PC-3 (cell line): ENCODE measurements around the gene SLC25A52. TPM values are rescaled to one million over a fixed set of nuclear protein-coding genes. Genes with fewer than 3 reads are reported as not detected.

ENCODE experiments used
- ATAC-seq: fragments of 200-7000 bp; cut with Tn5 transposase; 2 replicates; pipeline ENCODE4 v1.9.1; 2020; ENCODE audit warnings: mild to moderate bottlenecking, moderate library complexity
- BruUV-seq: library from RNA; stranded (reverse); fragments of 400-500 nt; replicated peaks from 2 replicates; lab custom pipeline; 2021; lab: Mats Ljungman, UMichigan
- CTCF ChIA-PET: fragments of 300-600 bp; sonication (Branson Sonifier 250); formaldehyde crosslinking; loops from one replicate; lab custom pipeline; 2022; ENCODE audit warnings: antibody characterized with exemption; lab: Charles Lee
- POLR2A ChIA-PET: fragments of 300-600 bp; sonication (Branson Sonifier 250); formaldehyde crosslinking; loops from one replicate; lab custom pipeline; 2022; ENCODE audit warnings: antibody characterized with exemption; ENCODE audit not compliant: unreplicated experiment; lab: Charles Lee
- DNase-seq: peaks from one replicate; pipeline ENCODE4 v3.0.0-alpha.2; 2015
- H2AFZ ChIP-seq: fragments of 300-600 bp; sonication (generic); 2 replicates; pipeline ENCODE4 v1.6.0; 2016; ENCODE audit warnings: antibody characterized with exemption, low read length
- H3F3A ChIP-seq: fragments of 300-600 bp; sonication (generic); one replicate; pipeline ENCODE4 v1.6.0; 2017; ENCODE audit warnings: antibody characterized with exemption, low read length, control low read depth, mild to moderate bottlenecking; ENCODE audit not compliant: unreplicated experiment
- H3K27ac ChIP-seq: fragments of 300-600 bp; sonication (generic); 2 replicates; pipeline ENCODE4 v1.5.1; 2016; ENCODE audit warnings: mild to moderate bottlenecking, low read length
- H3K27me3 ChIP-seq: fragments of 300-600 bp; sonication (generic); 2 replicates; pipeline ENCODE4 v1.6.1; 2016; ENCODE audit warnings: low read length, mixed read lengths
- H3K36me3 ChIP-seq: fragments of 300-600 bp; sonication (generic); 2 replicates; pipeline ENCODE4 v1.6.1; 2016; ENCODE audit warnings: low read depth, mixed run types, low read length, mixed read lengths
- H3K4me1 ChIP-seq: fragments of 300-600 bp; sonication (generic); 2 replicates; pipeline ENCODE4 v1.5.1; 2016; ENCODE audit warnings: low read length; ENCODE audit not compliant: insufficient read depth
- H3K4me2 ChIP-seq: fragments of 300-600 bp; sonication (generic); 2 replicates; pipeline ENCODE4 v1.6.0; 2016; ENCODE audit warnings: low read length
- H3K4me3 ChIP-seq: fragments of 300-600 bp; sonication (generic); 2 replicates; pipeline ENCODE4 v1.5.1; 2016; ENCODE audit warnings: mild to moderate bottlenecking, low read length, mixed read lengths
- H3K79me2 ChIP-seq: fragments of 300-600 bp; sonication (generic); 2 replicates; pipeline ENCODE4 v1.6.1; 2017; ENCODE audit warnings: low read length, mixed read lengths
- H3K9ac ChIP-seq: fragments of 300-600 bp; sonication (generic); 2 replicates; pipeline ENCODE4 v1.6.0; 2016; ENCODE audit warnings: mild to moderate bottlenecking, low read length
- H3K9me2 ChIP-seq: fragments of 300-600 bp; sonication (generic); replicated peaks from 2 replicates; pipeline ENCODE4 v1.6.1; 2016; ENCODE audit warnings: mixed run types, low read length, mixed read lengths
- H3K9me3 ChIP-seq: fragments of 300-600 bp; sonication (generic); 2 replicates; pipeline ENCODE4 v1.6.1; 2016; ENCODE audit warnings: low read length, mixed read lengths
- H4K20me1 ChIP-seq: fragments of 300-600 bp; sonication (generic); 2 replicates; pipeline ENCODE4 v1.6.1; 2016; ENCODE audit warnings: low read length, mixed read lengths
- EZH2 ChIP-seq: fragments of 300-600 bp; sonication (generic); IDR thresholded peaks from one replicate; pipeline ENCODE4 v1.6.1; 2017; ENCODE audit warnings: antibody characterized with exemption, mild to moderate bottlenecking, low read length; ENCODE audit not compliant: unreplicated experiment
- EZH2phosphoT487 ChIP-seq: fragments of 300-600 bp; sonication (generic); IDR thresholded peaks from 2 replicates; pipeline ENCODE4 v1.6.1; 2018; ENCODE audit warnings: mild to moderate bottlenecking, antibody characterized with exemption, low read length, borderline replicate concordance
- intact Hi-C: fragments of 100-400 bp; cut with micrococcal nuclease; formaldehyde crosslinking; loops from 2 replicates; pipeline ENCODE4 v1.9.0; 2023
- total RNA-seq: library from RNA; depleted of rRNA; stranded (reverse); fragments of >200 nt; gene quantifications from 2 replicates; pipeline ENCODE4 v1.2.3, GENCODE V29; 2014
- TF ChIP-seq, protein P1 (sequence below): fragments of 300-600 bp; sonication (generic); conservative IDR thresholded peaks from 2 replicates; pipeline ENCODE4 v1.5.1; 2017; ENCODE audit warnings: antibody characterized with exemption, low read depth, mild to moderate bottlenecking, low read length

Gene SLC25A52
- total RNA-seq, 1 experiment from 2014 or later: not detected

DNA sequence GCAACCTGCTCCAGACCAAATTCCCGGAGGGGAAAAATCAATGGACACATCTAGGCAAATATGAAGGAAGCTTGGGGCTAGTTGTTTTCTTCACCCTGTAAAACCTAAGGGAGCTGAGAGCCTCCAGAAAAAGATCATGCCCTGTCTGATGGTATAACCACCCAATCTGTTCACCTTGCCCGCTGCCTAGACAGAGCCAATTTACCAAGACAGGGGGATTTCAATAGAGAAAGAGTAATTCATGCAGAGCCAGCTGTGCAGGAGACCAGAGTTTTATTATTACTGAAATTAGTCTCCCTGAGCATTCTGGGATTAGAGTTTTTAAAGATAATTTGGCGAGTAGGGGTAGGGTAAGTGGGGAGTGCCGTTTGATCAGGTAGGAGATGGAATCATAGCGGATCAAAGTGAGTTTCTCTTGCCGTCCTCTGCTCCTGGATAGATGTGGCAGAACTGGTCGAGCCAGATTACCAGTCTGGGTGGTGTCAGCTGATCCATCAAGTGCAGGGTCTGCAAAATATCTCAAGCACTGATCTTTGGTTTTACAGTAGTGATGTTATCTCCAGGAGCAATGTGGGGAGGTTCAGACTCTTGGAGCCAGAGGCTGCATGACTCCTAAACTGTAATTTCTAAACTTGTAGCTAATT, 41.2 kb downstream of the SLC25A52 start:
- ATAC-seq: no peak
- no peak overlapping the region for H3K4me2 ChIP-seq
- no peaks in the 10 kb centered on the region for H3F3A ChIP-seq
- H4K20me1 ChIP-seq: no peaks in the 10 kb centered on the region
- no peak overlapping the region for H3K27ac ChIP-seq
- no peaks in the 10 kb centered on the region for H3K9me3 ChIP-seq
- TF ChIP-seq EZH2: no peak
- TF ChIP-seq, protein P1, sequence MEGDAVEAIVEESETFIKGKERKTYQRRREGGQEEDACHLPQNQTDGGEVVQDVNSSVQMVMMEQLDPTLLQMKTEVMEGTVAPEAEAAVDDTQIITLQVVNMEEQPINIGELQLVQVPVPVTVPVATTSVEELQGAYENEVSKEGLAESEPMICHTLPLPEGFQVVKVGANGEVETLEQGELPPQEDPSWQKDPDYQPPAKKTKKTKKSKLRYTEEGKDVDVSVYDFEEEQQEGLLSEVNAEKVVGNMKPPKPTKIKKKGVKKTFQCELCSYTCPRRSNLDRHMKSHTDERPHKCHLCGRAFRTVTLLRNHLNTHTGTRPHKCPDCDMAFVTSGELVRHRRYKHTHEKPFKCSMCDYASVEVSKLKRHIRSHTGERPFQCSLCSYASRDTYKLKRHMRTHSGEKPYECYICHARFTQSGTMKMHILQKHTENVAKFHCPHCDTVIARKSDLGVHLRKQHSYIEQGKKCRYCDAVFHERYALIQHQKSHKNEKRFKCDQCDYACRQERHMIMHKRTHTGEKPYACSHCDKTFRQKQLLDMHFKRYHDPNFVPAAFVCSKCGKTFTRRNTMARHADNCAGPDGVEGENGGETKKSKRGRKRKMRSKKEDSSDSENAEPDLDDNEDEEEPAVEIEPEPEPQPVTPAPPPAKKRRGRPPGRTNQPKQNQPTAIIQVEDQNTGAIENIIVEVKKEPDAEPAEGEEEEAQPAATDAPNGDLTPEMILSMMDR: no peak
- no peak for TF ChIP-seq EZH2phosphoT487
- CTCF ChIA-PET: no interaction called here
- H2AFZ ChIP-seq: no peak overlapping the region
- H3K79me2 ChIP-seq: no peaks in the 10 kb centered on the region
- POLR2A ChIA-PET: no interaction called here
- no TSS peak for BruUV-seq
- intact Hi-C loops: loop anchor here (5.0 kb wide), 1 partner anchor 72 kb away; no protein-coding TSS in a partner anchor
- DNase-seq: no peak
- H3K4me1 ChIP-seq: no peaks in the 10 kb centered on the region
- no peaks in the 10 kb centered on the region; the same call in 1 of the 2 replicates for H3K36me3 ChIP-seq
- H3K9ac ChIP-seq: no peak overlapping the region
- no peaks in the 10 kb centered on the region for H3K9me2 ChIP-seq
- no peak overlapping the region for H3K4me3 ChIP-seq
- no peaks in the 10 kb centered on the region for H3K27me3 ChIP-seq

DNA sequence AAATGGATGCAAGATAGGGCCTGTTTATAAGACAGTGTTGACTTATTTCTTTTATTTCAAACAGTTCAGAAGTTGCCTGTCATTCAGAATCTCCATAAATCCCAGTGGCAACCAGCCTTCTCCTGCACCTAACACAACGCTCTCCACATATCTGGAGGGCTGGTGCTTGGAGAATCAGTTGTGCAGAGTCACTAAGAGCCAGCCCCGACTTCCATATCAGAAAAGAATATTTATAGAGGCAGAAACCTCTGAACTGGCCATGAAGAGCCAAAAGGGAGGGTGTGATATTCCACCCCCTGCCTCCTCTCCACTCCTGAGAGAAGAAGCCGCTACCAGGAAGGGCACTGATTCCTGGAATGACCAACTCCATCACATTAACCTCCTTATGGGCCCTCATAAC, 42.3 kb downstream of the SLC25A52 start:
- TF ChIP-seq, protein P1: no peak
- TF ChIP-seq EZH2 (no peak), EZH2phosphoT487 (no peak)
- Histone ChIP-seq H3K4me3 (no peak overlapping the region), H3K9me3 (no peaks in the 10 kb centered on the region), H3K79me2 (no peaks in the 10 kb centered on the region), H3K27ac (no peak overlapping the region), H3K9me2 (no peaks in the 10 kb centered on the region), H3K4me1 (no peaks in the 10 kb centered on the region), H2AFZ (no peak overlapping the region), H3F3A (no peaks in the 10 kb centered on the region), H3K36me3 (no peaks in the 10 kb centered on the region; the same call in 1 of the 2 replicates), H3K9ac (no peak overlapping the region), H3K4me2 (no peak overlapping the region), H4K20me1 (no peaks in the 10 kb centered on the region), H3K27me3 (no peaks in the 10 kb centered on the region)
- ATAC-seq: no peak
- intact Hi-C loops: no loop called here
- BruUV-seq: no TSS peak
- ChIA-PET POLR2A (no interaction called here), CTCF (no interaction called here)
- no peak for DNase-seq

DNA sequence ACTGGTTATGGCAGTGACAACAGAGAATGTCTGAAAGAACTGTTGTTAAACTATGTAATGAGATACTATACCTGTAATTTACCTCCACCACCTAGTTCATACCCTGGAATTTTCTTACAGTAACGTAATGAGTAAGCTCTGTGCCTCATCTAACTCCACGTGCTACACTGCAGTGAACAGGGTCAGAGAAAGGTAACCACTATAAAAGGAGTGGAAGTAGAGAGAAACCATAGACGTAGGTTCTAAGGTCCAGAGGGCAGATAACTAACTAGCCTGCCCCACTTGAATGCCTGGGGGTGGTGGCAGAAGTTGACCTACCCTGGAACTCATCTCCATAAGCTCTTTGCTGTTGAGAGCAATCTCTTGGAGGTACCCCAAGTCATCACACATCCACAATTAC, 44.3 kb downstream of the SLC25A52 start:
- ChIA-PET POLR2A (no interaction called here), CTCF (no interaction called here)
- TF ChIP-seq, protein P1: no peak
- TF ChIP-seq EZH2: no peak
- no peak for TF ChIP-seq EZH2phosphoT487
- H3F3A ChIP-seq: no peaks in the 10 kb centered on the region
- no peak overlapping the region for H2AFZ ChIP-seq
- no peak overlapping the region for H3K4me2 ChIP-seq
- intact Hi-C loops: no loop called here
- H3K9me3 ChIP-seq: no peaks in the 10 kb centered on the region
- no peaks in the 10 kb centered on the region for H4K20me1 ChIP-seq
- H3K36me3 ChIP-seq: no peaks in the 10 kb centered on the region
- no peak overlapping the region for H3K4me3 ChIP-seq
- ATAC-seq (no peak), DNase-seq (no peak)
- H3K79me2 ChIP-seq: no peaks in the 10 kb centered on the region
- H3K9ac ChIP-seq: no peak overlapping the region
- H3K27me3 ChIP-seq: no peaks in the 10 kb centered on the region
- no peaks in the 10 kb centered on the region for H3K9me2 ChIP-seq
- H3K27ac ChIP-seq: no peak overlapping the region
- H3K4me1 ChIP-seq: no peaks in the 10 kb centered on the region
- no TSS peak for BruUV-seq
